SK-N-SH (cell line): Measurements from ENCODE around the gene PYY. TPM values are rescaled to one million over a fixed set of nuclear protein-coding genes. Genes with fewer than 3 reads are reported as not detected.

ENCODE experiments used
- CTCF ChIA-PET: fragments of 300-600, 350-600 bp; formaldehyde crosslinking; extraction: SDS; loops from one replicate; lab custom pipeline; 2021; lab: Yijun Ruan, JAX
- POLR2A ChIA-PET: fragments of 350-600 bp; sonication (Branson Sonifier 250); formaldehyde crosslinking; extraction: SDS; loops from one replicate; lab custom pipeline; 2020; ENCODE audit warnings: antibody characterized with exemption, inconsistent platforms; lab: Yijun Ruan, JAX
- DNase-seq: peaks from one replicate; pipeline ENCODE4 v3.0.0; 2012
- H2AFZ ChIP-seq: fragments of 200-600 bp; sonication (generic); 2 replicates; pipeline ENCODE4 v1.8.1; 2016; ENCODE audit warnings: antibody characterized with exemption, mild to moderate bottlenecking, low read depth
- H3F3A ChIP-seq: fragments of 200-600 bp; sonication (generic); replicated peaks from 2 replicates; pipeline ENCODE3; 2016; ENCODE audit warnings: antibody characterized with exemption, mild to moderate bottlenecking; ENCODE audit not compliant: insufficient read depth
- H3K27ac ChIP-seq, 2 experiments: fragments of 200-500 bp in 1 of 2; fragments of 200-600 bp in 1 of 2; sonication (Bioruptor generic) in 1 of 2; sonication (generic), shearing (Covaris generic) in 1 of 2; 2 replicates each; pipeline versions ENCODE4 v1.5.1 to v1.6.1; 2014 to 2016; ENCODE audit warnings: low read depth in 2 of 2, inconsistent platforms in 1 of 2, low read length in 1 of 2, mild to moderate bottlenecking in 1 of 2, mixed read lengths in 1 of 2
- H3K27me3 ChIP-seq: fragments of 200-600 bp; sonication (generic), shearing (Covaris generic); 2 replicates; pipeline ENCODE4 v1.6.1; 2016; ENCODE audit warnings: mixed run types; ENCODE audit not compliant: insufficient read depth
- H3K36me3 ChIP-seq, 2 experiments: fragments of 200-500 bp in 1 of 2; fragments of 200-600 bp in 1 of 2; sonication (Bioruptor generic) in 1 of 2; sonication (generic) in 1 of 2; replicated peaks in 1 of 2; 2 replicates each; pipeline versions ENCODE3 to v1.5.1; 2014 to 2016; ENCODE audit warnings: low read length in 1 of 2, mild to moderate bottlenecking in 1 of 2; ENCODE audit not compliant: insufficient read depth in 2 of 2, control insufficient read depth in 1 of 2
- H3K4me1 ChIP-seq, 2 experiments: fragments of 200-500 bp in 1 of 2; fragments of 200-600 bp in 1 of 2; sonication (Bioruptor generic) in 1 of 2; sonication (generic), shearing (Covaris generic) in 1 of 2; 2 replicates each; pipeline versions ENCODE4 v1.5.1 to v1.6.1; 2014 to 2016; ENCODE audit warnings: low read depth in 1 of 2, low read length in 1 of 2, mixed run types in 1 of 2; ENCODE audit not compliant: insufficient read depth in 2 of 2, control insufficient read depth in 1 of 2
- H3K4me2 ChIP-seq: fragments of 200-600 bp; sonication (generic), shearing (Covaris generic); 2 replicates; pipeline ENCODE4 v1.6.1; 2017; ENCODE audit warnings: mixed run types
- H3K4me3 ChIP-seq, 2 experiments: fragments of 200-500 bp in 1 of 2; fragments of 200-600 bp in 1 of 2; sonication (Bioruptor generic) in 1 of 2; sonication (generic), shearing (Covaris generic) in 1 of 2; 2 replicates each; pipeline versions ENCODE4 v1.5.1 to v1.8.1; 2014 to 2016; ENCODE audit warnings: low read depth in 2 of 2, inconsistent platforms in 1 of 2, low read length in 1 of 2, mild to moderate bottlenecking in 1 of 2, mixed read lengths in 1 of 2, moderate library complexity in 1 of 2
- H3K79me2 ChIP-seq: fragments of 200-600 bp; sonication (generic); 2 replicates; pipeline ENCODE4 v1.8.1; 2017; ENCODE audit warnings: mild to moderate bottlenecking; ENCODE audit not compliant: insufficient read depth
- H3K9ac ChIP-seq: fragments of 200-600 bp; sonication (generic); 2 replicates; pipeline ENCODE4 v1.6.1; 2017; ENCODE audit warnings: mixed run types
- H3K9me2 ChIP-seq: fragments of 200-600 bp; sonication (generic); 2 replicates; pipeline ENCODE4 v1.6.1; 2017; ENCODE audit warnings: mixed run types
- H3K9me3 ChIP-seq: fragments of 200-600 bp; sonication (generic); 2 replicates; pipeline ENCODE4 v1.6.1; 2017; ENCODE audit warnings: mixed run types, mild to moderate bottlenecking, moderate library complexity
- H4K20me1 ChIP-seq: fragments of 200-600 bp; sonication (generic); 2 replicates; pipeline ENCODE4 v1.6.1; 2017; ENCODE audit warnings: mild to moderate bottlenecking, mixed run types; ENCODE audit not compliant: insufficient read depth
- EP300 ChIP-seq, 2 experiments: IDR thresholded peaks; 2 replicates each; pipeline versions ENCODE4 v1.4.0 to v1.6.1; 2012; ENCODE audit warnings: borderline replicate concordance in 1 of 2, low read depth in 1 of 2, low read length in 1 of 2
- EZH2phosphoT487 ChIP-seq: fragments of 200-600 bp; sonication (generic); IDR thresholded peaks from 2 replicates; pipeline ENCODE4 v1.6.1; 2017; ENCODE audit warnings: low read depth, mixed run types, mild to moderate bottlenecking, antibody characterized with exemption, moderate library complexity, borderline replicate concordance
- FOSL2 ChIP-seq: IDR thresholded peaks from 2 replicates; pipeline ENCODE4 v1.4.0; 2012; ENCODE audit warnings: low read depth, mild to moderate bottlenecking, moderate library complexity, borderline replicate concordance
- FOXJ3 ChIP-seq: sonication (generic); formaldehyde crosslinking; IDR thresholded peaks from 2 replicates; pipeline ENCODE4 v1.5.1; 2020; ENCODE audit warnings: mild to moderate bottlenecking, missing genetic modification reagents
- FOXM1 ChIP-seq: IDR thresholded peaks from 2 replicates; pipeline ENCODE4 v1.4.0; 2012; ENCODE audit warnings: low read depth, mild to moderate bottlenecking
- GABPA ChIP-seq: IDR thresholded peaks from 2 replicates; pipeline ENCODE4 v1.4.0; 2012; ENCODE audit warnings: low read depth, mild to moderate bottlenecking
- JUND ChIP-seq: IDR thresholded peaks from 2 replicates; pipeline ENCODE4 v1.4.0; 2012
- MXI1 ChIP-seq: IDR thresholded peaks from 2 replicates; pipeline ENCODE4 v1.6.1; 2012; ENCODE audit warnings: mild to moderate bottlenecking, low read depth, low read length, improper control_type of control experiment
- NFIC ChIP-seq: IDR thresholded peaks from 2 replicates; pipeline ENCODE4 v1.4.0; 2012; ENCODE audit warnings: borderline replicate concordance
- POLR2AphosphoS5 ChIP-seq: IDR thresholded peaks from 2 replicates; pipeline ENCODE4 v1.6.1; 2012; ENCODE audit warnings: low read depth, low read length
- RXRA ChIP-seq: IDR thresholded peaks from 2 replicates; pipeline ENCODE4 v1.4.0; 2012; ENCODE audit warnings: low read depth, mild to moderate bottlenecking, borderline replicate concordance
- WGBS: methylation state at CpG from one replicate; pipeline ENCODE4 v1.1.6; 2017; ENCODE audit warnings: low lambda C conversion rate; 5-methylcytosine and 5-hydroxymethylcytosine counted together
- polyA plus RNA-seq, 3 experiments: library from polyadenylated mRNA; depleted of rRNA; stranded (reverse); fragments of >200 nt; gene quantifications; 2 replicates each; pipeline ENCODE4 v1.2.3, GENCODE V29; 2012
- TF ChIP-seq, protein P1 (sequence below): fragments of 150-350 bp; IDR thresholded peaks from 2 replicates; pipeline ENCODE4 v1.6.1; 2017; ENCODE audit warnings: antibody characterized with exemption, low read length, low read depth, borderline replicate concordance
- TF ChIP-seq, protein P2 (sequence below): IDR thresholded peaks from 2 replicates; pipeline ENCODE4 v1.4.0; 2012; ENCODE audit warnings: low read depth

The PYY gene
- polyA plus RNA-seq, 1 of the 3 experiments (the other 2 are of a cell fraction): 0.21 TPM

DNA sequence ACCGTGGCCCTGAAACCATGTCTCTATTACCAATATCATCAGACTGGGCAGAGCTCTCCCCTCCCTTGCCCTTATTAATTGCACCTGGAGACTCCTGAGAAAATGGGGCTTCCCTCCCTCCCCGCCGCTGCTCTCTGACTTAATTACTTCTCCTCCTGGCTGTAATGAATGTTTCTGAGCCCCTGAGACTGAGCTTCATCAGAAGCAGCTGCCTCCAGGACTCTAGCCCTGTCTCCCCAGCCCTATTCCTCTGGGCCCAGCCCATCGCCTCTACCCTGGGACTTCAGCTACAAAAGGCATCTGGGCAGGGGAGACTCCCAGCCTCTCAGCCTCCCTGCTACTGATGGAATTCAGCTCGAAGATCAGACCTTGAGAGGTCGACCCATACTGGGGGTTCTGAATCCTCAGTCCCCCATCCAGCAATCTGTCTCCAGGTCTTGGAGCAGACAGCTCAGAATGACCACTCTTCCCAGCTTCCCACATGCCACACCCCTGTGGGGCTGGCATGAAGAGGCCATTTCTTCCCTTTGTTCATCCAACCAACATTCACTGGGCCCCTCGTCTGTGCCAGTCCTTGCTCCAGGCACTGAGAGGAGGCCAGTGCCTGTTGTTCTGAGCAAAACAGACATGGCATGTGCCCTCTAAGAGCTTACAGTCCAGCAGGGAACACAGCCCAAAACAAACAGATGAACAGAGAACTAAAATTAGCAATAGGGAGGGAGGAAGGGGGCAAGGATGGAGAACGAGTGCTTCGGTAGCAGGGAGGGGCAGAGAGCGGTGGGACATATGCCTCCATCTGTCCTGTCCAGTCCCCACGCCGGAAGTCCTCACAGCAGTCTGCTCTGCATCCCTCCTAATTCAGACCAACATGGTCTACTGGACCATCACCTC, 33.6 kb upstream of the PYY start:
- Histone ChIP-seq H3K27me3 (peaks cover 8% of the 10 kb centered on the region; the same call in 1 of the 2 replicates), H2AFZ (no peak overlapping the region), H3K9me2 (no peaks in the 10 kb centered on the region), H3K4me3 (no peak overlapping the region), H3K4me1 (peaks cover 0 to 14% of the 10 kb centered on the region in 2 experiments; a peak in 1 of 4 replicates), H3K36me3 (no peaks in the 10 kb centered on the region), H3K79me2 (no peaks in the 10 kb centered on the region), H3K4me2 (no peak overlapping the region), H4K20me1 (no peaks in the 10 kb centered on the region), H3K9me3 (no peaks in the 10 kb centered on the region), H3F3A (no peaks in the 10 kb centered on the region), H3K27ac (no peak overlapping the region), H3K9ac (no peak overlapping the region)
- CTCF ChIA-PET: interaction anchor here (0.7 to 31.1 kb wide), 7 partner anchors 13 to 108 kb away, joined by 3 to 638 read pairs (median 5); partner anchors contain the start of gene PPY
- 70% methylated on average over 11 of the region's 12 CpGs for WGBS
- POLR2A ChIA-PET: no interaction called here
- DNase-seq: no peak
- TF ChIP-seq NFIC (no peak), MXI1 (no peak), FOSL2 (no peak), POLR2AphosphoS5 (no peak), EZH2phosphoT487 (no peak), FOXM1 (no peak)
- TF ChIP-seq, protein P1, sequence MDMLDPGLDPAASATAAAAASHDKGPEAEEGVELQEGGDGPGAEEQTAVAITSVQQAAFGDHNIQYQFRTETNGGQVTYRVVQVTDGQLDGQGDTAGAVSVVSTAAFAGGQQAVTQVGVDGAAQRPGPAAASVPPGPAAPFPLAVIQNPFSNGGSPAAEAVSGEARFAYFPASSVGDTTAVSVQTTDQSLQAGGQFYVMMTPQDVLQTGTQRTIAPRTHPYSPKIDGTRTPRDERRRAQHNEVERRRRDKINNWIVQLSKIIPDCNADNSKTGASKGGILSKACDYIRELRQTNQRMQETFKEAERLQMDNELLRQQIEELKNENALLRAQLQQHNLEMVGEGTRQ: no peak

DNA sequence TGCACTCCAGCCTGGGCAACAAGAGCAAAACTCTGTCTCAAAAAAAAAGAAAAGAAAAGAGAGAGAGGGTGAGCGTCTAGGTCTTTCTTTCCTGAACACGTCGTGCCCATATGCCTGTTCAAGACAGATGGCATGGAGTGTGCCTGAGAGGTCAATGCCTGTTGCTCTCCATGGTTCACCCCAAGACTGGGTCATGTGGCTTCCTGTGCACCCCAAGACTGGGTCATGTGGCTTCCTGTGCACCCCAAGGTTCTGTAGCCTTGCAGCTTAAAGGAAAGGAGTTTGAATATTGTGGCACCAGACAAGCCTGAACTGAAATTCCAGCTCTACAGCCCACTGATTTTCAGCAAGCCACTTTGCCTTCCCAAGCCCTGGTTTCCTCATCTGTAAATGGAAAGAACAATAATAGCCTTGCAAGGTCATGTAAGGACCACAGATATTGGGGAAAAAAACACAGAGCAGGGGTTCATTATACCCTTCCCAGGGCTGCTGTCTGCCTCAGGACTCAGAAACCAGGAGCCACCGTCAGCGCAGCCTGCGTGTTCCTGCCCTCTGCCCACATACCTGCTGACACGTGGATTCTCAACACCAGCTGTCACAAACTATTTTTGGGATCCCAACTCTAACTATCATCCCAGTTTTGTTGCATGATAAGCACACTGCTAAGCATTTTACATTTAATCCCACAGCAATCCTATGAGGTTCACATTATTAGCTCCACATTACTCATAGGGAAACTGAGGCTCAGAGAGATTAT, 32.7 kb upstream of the PYY start:
- H4K20me1 ChIP-seq: no peaks in the 10 kb centered on the region
- no peak overlapping the region for H3K9ac ChIP-seq
- WGBS: 94% methylated on average over 7 of the region's 7 CpGs
- no peak overlapping the region for H3K4me2 ChIP-seq
- no peaks in the 10 kb centered on the region for H3F3A ChIP-seq
- peaks cover 13% of the 10 kb centered on the region; the same call in 1 of the 2 replicates for H3K27me3 ChIP-seq
- no peaks in the 10 kb centered on the region for H3K79me2 ChIP-seq
- ChIA-PET POLR2A (interaction anchor here (0.5 kb wide), 1 partner anchor 306 kb away, joined by 4 read pairs; no protein-coding TSS in a partner anchor), CTCF (interaction anchor here (0.7 to 31.1 kb wide), 8 partner anchors 9 to 140 kb away, joined by 3 to 638 read pairs (median 3); partner anchors contain the start of gene PPY)
- no peak for DNase-seq
- H3K4me1 ChIP-seq: peaks cover 0 to 14% of the 10 kb centered on the region in 2 experiments; a peak in 1 of 4 replicates
- H3K4me3 ChIP-seq: no peak overlapping the region
- no peaks in the 10 kb centered on the region for H3K36me3 ChIP-seq
- TF ChIP-seq, protein P2, sequence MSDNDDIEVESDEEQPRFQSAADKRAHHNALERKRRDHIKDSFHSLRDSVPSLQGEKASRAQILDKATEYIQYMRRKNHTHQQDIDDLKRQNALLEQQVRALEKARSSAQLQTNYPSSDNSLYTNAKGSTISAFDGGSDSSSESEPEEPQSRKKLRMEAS: no peak
- TF ChIP-seq GABPA (no peak), FOXJ3 (no peak), JUND (no peak), EP300 (IDR thresholded peaks at IDR 0.05; ENCODE audit: borderline replicate concordance in 1 of 2, low read depth in 1 of 2, low read length in 1 of 2) (no peak), RXRA (no peak)
- H3K9me2 ChIP-seq: no peaks in the 10 kb centered on the region
- H3K27ac ChIP-seq: no peak overlapping the region
- H3K9me3 ChIP-seq: no peaks in the 10 kb centered on the region
- H2AFZ ChIP-seq: no peak overlapping the region
